ENCODE data around the gene B3GAT1. TPM values are rescaled to one million over a fixed set of nuclear protein-coding genes. Genes with fewer than 3 reads are reported as not detected.
"Not testable (repeated sequence)": the region's sequence is repeated elsewhere in the genome, so short reads cannot be mapped to it uniquely, and the experiment has no call there.

Gene B3GAT1
- total and polyA plus RNA-seq, 12 donors = 0.04 to 0.60 (median 0.08) TPM; not detected in 6

GRCh38 chr11:134449713-134450112 is 37.7 kb upstream of the B3GAT1 start:
- no peaks in the 10 kb centered on the region for H3K4me1 ChIP-seq
- TF ChIP-seq, protein P1, sequence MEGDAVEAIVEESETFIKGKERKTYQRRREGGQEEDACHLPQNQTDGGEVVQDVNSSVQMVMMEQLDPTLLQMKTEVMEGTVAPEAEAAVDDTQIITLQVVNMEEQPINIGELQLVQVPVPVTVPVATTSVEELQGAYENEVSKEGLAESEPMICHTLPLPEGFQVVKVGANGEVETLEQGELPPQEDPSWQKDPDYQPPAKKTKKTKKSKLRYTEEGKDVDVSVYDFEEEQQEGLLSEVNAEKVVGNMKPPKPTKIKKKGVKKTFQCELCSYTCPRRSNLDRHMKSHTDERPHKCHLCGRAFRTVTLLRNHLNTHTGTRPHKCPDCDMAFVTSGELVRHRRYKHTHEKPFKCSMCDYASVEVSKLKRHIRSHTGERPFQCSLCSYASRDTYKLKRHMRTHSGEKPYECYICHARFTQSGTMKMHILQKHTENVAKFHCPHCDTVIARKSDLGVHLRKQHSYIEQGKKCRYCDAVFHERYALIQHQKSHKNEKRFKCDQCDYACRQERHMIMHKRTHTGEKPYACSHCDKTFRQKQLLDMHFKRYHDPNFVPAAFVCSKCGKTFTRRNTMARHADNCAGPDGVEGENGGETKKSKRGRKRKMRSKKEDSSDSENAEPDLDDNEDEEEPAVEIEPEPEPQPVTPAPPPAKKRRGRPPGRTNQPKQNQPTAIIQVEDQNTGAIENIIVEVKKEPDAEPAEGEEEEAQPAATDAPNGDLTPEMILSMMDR (IDR thresholded peaks at IDR 0.05) = no peak
- no peak overlapping the region for H3K4me3 ChIP-seq
- ATAC-seq (no peak), DNase-seq (no peak)
- no peaks in the 10 kb centered on the region for H3K36me3 ChIP-seq
- peaks cover 0 to 3% (median 0%) of the 10 kb centered on the region in 11 donors for H3K9me3 ChIP-seq
- WGBS, 2 donors = 68 to 72% methylated on average over 7 of the region's 7 CpGs
- intact Hi-C loops (cut with DNase I) = no loop called here
- H3K27ac ChIP-seq = no peak overlapping the region
- H3K27me3 ChIP-seq = peaks cover 0 to 24% (median 0%) of the 10 kb centered on the region in 7 donors

DNA sequence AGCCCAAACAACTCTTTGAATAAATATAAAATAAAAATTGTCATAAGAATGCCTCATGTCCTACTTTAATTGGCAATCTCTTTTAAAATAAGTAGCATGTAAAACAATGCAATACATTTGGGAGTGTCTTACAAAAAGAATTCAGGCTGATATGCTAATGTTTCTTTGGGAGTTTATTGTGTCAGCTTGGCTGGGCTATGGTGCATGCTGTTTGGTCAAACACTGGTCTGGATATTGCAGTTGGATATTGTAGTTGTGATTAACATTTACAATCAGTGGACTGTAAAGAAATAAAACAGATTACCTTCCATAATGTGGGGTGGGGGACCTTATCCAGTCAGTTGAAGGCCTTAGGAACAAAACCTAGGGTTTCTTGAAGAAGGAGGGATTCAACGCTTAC is 37.0 kb upstream of the B3GAT1 start:
- Histone ChIP-seq H3K4me1 (no peaks in the 10 kb centered on the region), H3K9me3 (peaks cover 0 to 3% (median 0%) of the 10 kb centered on the region in 11 donors), H3K27me3 (peaks cover 0 to 24% (median 0%) of the 10 kb centered on the region in 7 donors), H3K36me3 (no peaks in the 10 kb centered on the region), H3K27ac (no peak overlapping the region), H3K4me3 (no peak overlapping the region)
- intact Hi-C loops (cut with DNase I) = no loop called here
- DNase-seq (no peak), ATAC-seq (no peak)
- TF ChIP-seq, protein P1 (IDR thresholded peaks at IDR 0.05) = no peak
- 90 to 96% methylated on average over 1 of the region's 1 CpG for WGBS, 2 donors

DNA sequence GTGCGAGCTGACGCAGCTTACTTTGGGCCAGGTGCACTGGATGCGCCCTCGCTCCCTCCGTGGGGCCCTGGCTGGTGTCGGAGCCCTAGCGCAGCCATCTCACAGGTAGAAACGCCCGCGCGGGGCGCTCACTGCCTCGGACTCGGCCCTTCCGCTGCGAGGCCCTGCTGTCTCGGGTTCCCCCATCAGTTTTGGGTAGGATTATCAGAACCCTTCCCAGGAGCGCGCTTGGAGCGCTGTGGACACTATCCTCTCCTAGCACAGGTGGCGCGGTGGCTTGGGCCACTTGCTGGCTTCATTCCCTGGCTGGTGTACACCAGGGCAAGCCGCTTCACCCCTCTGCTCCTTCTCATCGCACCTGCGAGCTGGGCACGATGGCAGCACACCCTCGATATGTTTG is 35.7 kb upstream of the B3GAT1 start:
- DNase-seq (no peak), ATAC-seq (no peak)
- Histone ChIP-seq H3K36me3 (no peaks in the 10 kb centered on the region), H3K4me1 (no peaks in the 10 kb centered on the region), H3K4me3 (no peak overlapping the region), H3K27ac (no peak overlapping the region), H3K27me3 (peaks cover 0 to 20% (median 8%) of the 10 kb centered on the region in 7 donors), H3K9me3 (no peaks in the 10 kb centered on the region)
- TF ChIP-seq, protein P1 (IDR thresholded peaks at IDR 0.05) = no peak
- WGBS, 2 donors = 88 to 89% methylated on average over 27 of the region's 27 CpGs
- intact Hi-C loops (cut with DNase I) = no loop called here

- intact Hi-C loops (cut with DNase I) = no loop called here
- no peaks in the 10 kb centered on the region for H3K9me3 ChIP-seq
- ATAC-seq (no peak), DNase-seq (no peak)
- H3K27me3 ChIP-seq = peaks cover 0 to 34% (median 11%) of the 10 kb centered on the region in 7 donors
- TF ChIP-seq, protein P1 (IDR thresholded peaks at IDR 0.05) = no peak
- WGBS, 2 donors = 80 to 82% methylated on average over 16 of the region's 16 CpGs
- no peak overlapping the region for H3K4me3 ChIP-seq
- no peak overlapping the region for H3K27ac ChIP-seq
- H3K36me3 ChIP-seq = no peaks in the 10 kb centered on the region
- H3K4me1 ChIP-seq = no peaks in the 10 kb centered on the region
Measured at GRCh38 chr11:134445601-134446325, 33.7 kb upstream of the B3GAT1 start.

DNA sequence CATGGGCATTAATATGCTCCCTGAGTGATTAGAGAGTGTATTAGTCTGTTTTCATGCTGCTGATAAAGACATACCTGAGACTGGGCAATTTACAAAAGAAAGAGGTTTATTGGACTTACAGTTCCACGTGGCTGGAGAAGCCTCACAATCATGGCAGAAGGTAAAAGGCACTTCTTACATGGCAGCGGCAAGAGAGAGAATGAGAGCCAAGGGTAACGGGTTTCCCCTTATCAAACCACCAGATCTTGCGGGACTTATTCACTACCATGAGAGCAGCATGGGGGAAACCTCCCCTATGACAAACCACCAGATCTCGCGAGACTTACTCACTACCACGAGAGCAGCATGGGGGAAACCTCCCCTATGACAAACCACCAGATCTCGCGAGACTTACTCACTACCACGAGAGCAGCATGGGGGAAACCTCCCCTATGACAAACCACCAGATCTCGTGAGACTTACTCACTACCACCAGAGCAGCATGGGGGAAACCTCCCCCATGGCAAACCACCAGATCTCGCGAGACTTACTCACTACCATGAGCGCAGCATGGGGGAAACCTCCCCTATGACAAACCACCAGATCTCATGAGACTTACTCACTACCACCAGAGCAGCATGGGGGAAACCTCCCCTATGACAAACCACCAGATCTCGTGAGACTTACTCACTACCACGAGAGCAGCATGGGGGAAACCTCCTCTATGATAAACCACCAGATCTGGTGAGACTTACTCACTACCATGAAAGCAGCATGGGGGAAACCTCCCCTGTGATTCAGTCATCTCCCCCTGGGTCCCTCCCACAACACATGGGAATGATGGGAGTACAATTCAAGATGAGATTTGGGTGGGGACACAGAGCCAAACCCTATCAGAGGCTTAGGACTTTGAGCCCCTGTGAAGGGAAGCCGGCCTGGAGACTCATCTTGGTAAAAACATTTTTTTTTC is 32.4 kb upstream of the B3GAT1 start:
- H3K27me3 ChIP-seq = peaks cover 0 to 29% (median 11%) of the 10 kb centered on the region in 7 donors
- DNase-seq; ATAC-seq; H3K9me3 ChIP-seq; H3K27ac ChIP-seq; H3K4me1 ChIP-seq; H3K36me3 ChIP-seq; intact Hi-C loops (cut with DNase I); H3K4me3 ChIP-seq: not testable (repeated sequence)
- WGBS, 2 donors = 82% methylated on average over 17 of the region's 17 CpGs

All from heart right ventricle (tissue), 16 donors.